ENCODE results near the gene EXOC4.
A peak's percentile ranks its signal among the peaks of the same experiment; 100 is the strongest.

EXOC4 gene

GRCh38 chr7:133248901-133249300, 4.0 kb upstream of the EXOC4 start:
- Histone ChIP-seq H3K4me3 (ENCODE audit: low read depth, low read length) (no peak overlapping the region), H3K27me3 (ENCODE audit: insufficient read depth, low read depth, severe bottlenecking) (no peaks in the 10 kb centered on the region), H3K9me3 (ENCODE audit: severe bottlenecking) (no peaks in the 10 kb centered on the region), H3K27ac (no peak overlapping the region), H3K36me3 (no peaks in the 10 kb centered on the region)
- no peak for TF ChIP-seq CTCF (IDR thresholded peaks at IDR 0.05; ENCODE audit: low read depth, low read length)
- DNase-seq: no peak

- H3K4me3 ChIP-seq (ENCODE audit: low read depth, low read length): no peak overlapping the region
- H3K27me3 ChIP-seq (ENCODE audit: insufficient read depth, low read depth, severe bottlenecking): no peaks in the 10 kb centered on the region
- no peak overlapping the region for H3K27ac ChIP-seq
- no peak for TF ChIP-seq CTCF (IDR thresholded peaks at IDR 0.05; ENCODE audit: low read depth, low read length)
- H3K9me3 ChIP-seq (ENCODE audit: severe bottlenecking): no peaks in the 10 kb centered on the region
- DNase-seq: no peak
- H3K36me3 ChIP-seq: no peaks in the 10 kb centered on the region
Measured at GRCh38 chr7:133252506-133252857, 396 bp upstream of the EXOC4 start.

- no peaks in the 10 kb centered on the region for H3K27me3 ChIP-seq (ENCODE audit: insufficient read depth, low read depth, severe bottlenecking)
- H3K27ac ChIP-seq: peak overlapping the region; percentile 86
- DNase-seq: no peak
- H3K9me3 ChIP-seq (ENCODE audit: severe bottlenecking): no peaks in the 10 kb centered on the region
- H3K4me3 ChIP-seq (ENCODE audit: low read depth, low read length): peak overlapping the region; percentile 86
- no peak for TF ChIP-seq CTCF (IDR thresholded peaks at IDR 0.05; ENCODE audit: low read depth, low read length)
- H3K36me3 ChIP-seq: no peaks in the 10 kb centered on the region
Measured at GRCh38 chr7:133253519-133253875, 619 bp downstream of the EXOC4 start.

- Histone ChIP-seq H3K27ac (no peak overlapping the region), H3K9me3 (ENCODE audit: severe bottlenecking) (no peaks in the 10 kb centered on the region), H3K27me3 (ENCODE audit: insufficient read depth, low read depth, severe bottlenecking) (no peaks in the 10 kb centered on the region), H3K36me3 (no peaks in the 10 kb centered on the region), H3K4me3 (ENCODE audit: low read depth, low read length) (no peak overlapping the region)
- TF ChIP-seq CTCF (IDR thresholded peaks at IDR 0.05; ENCODE audit: low read depth, low read length): no peak
- DNase-seq: no peak
Measured at GRCh38 chr7:133255486-133255885, 2.6 kb downstream of the EXOC4 start.

- Histone ChIP-seq H3K4me3 (ENCODE audit: low read depth, low read length) (no peak overlapping the region), H3K27ac (no peak overlapping the region), H3K36me3 (no peaks in the 10 kb centered on the region), H3K9me3 (ENCODE audit: severe bottlenecking) (no peaks in the 10 kb centered on the region), H3K27me3 (ENCODE audit: insufficient read depth, low read depth, severe bottlenecking) (no peaks in the 10 kb centered on the region)
- DNase-seq: no peak
- no peak for TF ChIP-seq CTCF (IDR thresholded peaks at IDR 0.05; ENCODE audit: low read depth, low read length)
Measured at GRCh38 chr7:133258174-133258573, 5.3 kb downstream of the EXOC4 start.

- no peak for TF ChIP-seq CTCF (IDR thresholded peaks at IDR 0.05; ENCODE audit: low read depth, low read length)
- Histone ChIP-seq H3K9me3 (ENCODE audit: severe bottlenecking) (no peaks in the 10 kb centered on the region), H3K27me3 (ENCODE audit: insufficient read depth, low read depth, severe bottlenecking) (no peaks in the 10 kb centered on the region), H3K4me3 (ENCODE audit: low read depth, low read length) (no peak overlapping the region), H3K36me3 (no peaks in the 10 kb centered on the region), H3K27ac (no peak overlapping the region)
- DNase-seq: no peak
Measured at GRCh38 chr7:133265821-133266220, 12.9 kb downstream of the EXOC4 start.

Measured in WERI-Rb-1 (cell line).